Thyroid gland (tissue), 4 donors: Measurements from ENCODE around the gene VN1R5.

Experiments used
- CTCF ChIP-seq, 6 experiments: fragments of 200-600 bp in 3 of 6; fragments of 450-650 bp in 3 of 6; sonication (generic) in 3 of 6; IDR thresholded peaks; one replicate each; pipeline ENCODE4 v1.5.1; 2016 to 2019; ENCODE audit warnings: antibody characterized with exemption in 6 of 6, mild to moderate bottlenecking in 2 of 6, inconsistent platforms in 1 of 6, moderate library complexity in 1 of 6
- POLR2A ChIP-seq, 2 donors: fragments of 450-650 bp; IDR thresholded peaks; one replicate each; pipeline ENCODE4 v1.6.1; 2017; ENCODE audit warnings: antibody characterized with exemption in 2 of 2, mild to moderate bottlenecking in 2 of 2, moderate library complexity in 1 of 2

GRCh38 chr1:247266053-247266452 is 10.2 kb downstream of the VN1R5 start:
- TF ChIP-seq CTCF (IDR thresholded peaks at IDR 0.05) (no peak), POLR2A (IDR thresholded peaks at IDR 0.05) (no peak)
